ENCODE results near the gene OR4X2. TPM values are rescaled to one million over a fixed set of nuclear protein-coding genes. Genes with fewer than 3 reads are reported as not detected.
A peak's percentile ranks its signal among the peaks of the same experiment; 100 is the strongest.

The OR4X2 gene
- polyA plus RNA-seq, 2 of the 4 experiments (the other 2 are of a cell fraction): not detected

- TF ChIP-seq HOXB5 (CRISPR knock-in tag; IDR thresholded peaks at IDR 0.05) (no peak), CHD4 (IDR thresholded peaks at IDR 0.05; ENCODE audit: borderline replicate concordance) (no peak), MAFK (IDR thresholded peaks at IDR 0.05; ENCODE audit: partially characterized antibody) (peak; percentile 66), ELK1 (IDR thresholded peaks at IDR 0.05; ENCODE audit: low read depth, low read length) (no peak), HOXA7 (CRISPR knock-in tag; IDR thresholded peaks at IDR 0.05) (no peak)
- DNase-seq (ENCODE audit: low read depth in 1 of 2, low spot score in 1 of 2): no peak
- WGBS (ENCODE audit: missing lambda C conversion rate): 4% methylated on average over 3 of the region's 3 CpGs
- no peak for FAIRE-seq
- POLR2A ChIA-PET: no interaction called here
- no peak within 1 kb of the TSS for H3K27ac ChIP-seq
- no peak for ATAC-seq
- no peaks in the 10 kb centered on the region for H3K4me1 ChIP-seq
- H3K4me3 ChIP-seq: no peak within 1 kb of the TSS
- CTCF ChIA-PET: interaction anchor here (0.9 kb wide), 1 partner anchor 110 kb away, joined by 3 read pairs; no protein-coding TSS in a partner anchor
- H3K4me2 ChIP-seq: no peak within 1 kb of the TSS
- no peaks in the 10 kb centered on the region for H3K9me3 ChIP-seq
Observed at GRCh38 chr11:48263423-48263911, 18.6 kb downstream of the OR4X2 start, which contains the start of gene OR4X1. Gene OR4X1 (plus strand): TSS chr11:48263861. CDS start chr11:48263861, 0 bp downstream.

GRCh38 chr11:48270621-48271020 lies 25.7 kb downstream of the OR4X2 start:
- Histone ChIP-seq H3K27ac (no peak overlapping the region), H3K4me2 (no peak overlapping the region), H3K9me3 (no peaks in the 10 kb centered on the region), H3K4me3 (no peak overlapping the region), H3K4me1 (no peaks in the 10 kb centered on the region)
- CTCF ChIA-PET: no interaction called here
- ATAC-seq: no peak
- FAIRE-seq: no peak
- POLR2A ChIA-PET: no interaction called here
- no peak for DNase-seq (ENCODE audit: low read depth in 1 of 2, low spot score in 1 of 2)
- TF ChIP-seq SMC3 (IDR thresholded peaks at IDR 0.05) (no peak), CHD4 (IDR thresholded peaks at IDR 0.05; ENCODE audit: borderline replicate concordance) (no peak), EHMT2 (IDR thresholded peaks at IDR 0.05; ENCODE audit: low read depth) (no peak), MAFK (IDR thresholded peaks at IDR 0.05; ENCODE audit: partially characterized antibody) (no peak), TFCP2L1 (CRISPR knock-in tag; IDR thresholded peaks at IDR 0.05) (no peak), RFX5 (IDR thresholded peaks at IDR 0.05) (no peak), HOXA7 (CRISPR knock-in tag; IDR thresholded peaks at IDR 0.05) (no peak), USF2 (IDR thresholded peaks at IDR 0.05) (no peak), ATOH8 (CRISPR knock-in tag; IDR thresholded peaks at IDR 0.05; ENCODE audit: low read depth) (no peak), MAZ (IDR thresholded peaks at IDR 0.05; ENCODE audit: borderline replicate concordance, low read depth, low read length) (no peak), JUN (IDR thresholded peaks at IDR 0.05) (no peak), MYC (IDR thresholded peaks at IDR 0.05; ENCODE audit: borderline replicate concordance, low read length) (no peak)
- WGBS (ENCODE audit: missing lambda C conversion rate): 0% methylated on average over 3 of the region's 3 CpGs

GRCh38 chr11:48272606-48273005 lies 27.7 kb downstream of the OR4X2 start:
- no peak overlapping the region for H3K27ac ChIP-seq
- H3K4me1 ChIP-seq: no peaks in the 10 kb centered on the region
- no peaks in the 10 kb centered on the region for H3K9me3 ChIP-seq
- CTCF ChIA-PET: no interaction called here
- 5% methylated on average over 1 of the region's 1 CpG for WGBS (ENCODE audit: missing lambda C conversion rate)
- TF ChIP-seq POLR2AphosphoS2 (conservative IDR thresholded peaks at IDR 0.05; ENCODE audit: low read length): no peak
- DNase-seq (ENCODE audit: low read depth in 1 of 2, low spot score in 1 of 2): no peak
- no peak for ATAC-seq
- FAIRE-seq: no peak
- POLR2A ChIA-PET: no interaction called here
- no peak overlapping the region for H3K4me2 ChIP-seq
- no peak overlapping the region for H3K4me3 ChIP-seq

Other genes with a start within 250 kb of the OR4X2 start
- not detected in 2 replicates for gene OR4B1, start 28.3 kb upstream of the OR4X2 start, polyA plus RNA-seq (2011; rRNA removed)
- not detected in 3 replicates for gene OR4B1, start 28.3 kb upstream of the OR4X2 start, polyA plus RNA-seq (2017; fragmentation: RNase III; extraction: RNeasy Plus Mini Kit Qiagen cat#74134 plus additional on column Dnase treatment)
- gene OR4X1, start 18.8 kb downstream of the OR4X2 start, polyA plus RNA-seq (2011; rRNA removed): not detected in 2 replicates
- not detected in 3 replicates for gene OR4X1, start 18.8 kb downstream of the OR4X2 start, polyA plus RNA-seq (2017; fragmentation: RNase III; extraction: RNeasy Plus Mini Kit Qiagen cat#74134 plus additional on column Dnase treatment)
- gene OR4S1, start 61.1 kb downstream of the OR4X2 start, polyA plus RNA-seq (2011; rRNA removed): not detected in 2 replicates
- not detected in 3 replicates for gene OR4S1, start 61.1 kb downstream of the OR4X2 start, polyA plus RNA-seq (2017; fragmentation: RNase III; extraction: RNeasy Plus Mini Kit Qiagen cat#74134 plus additional on column Dnase treatment)
- gene OR4C3, start 79.8 kb downstream of the OR4X2 start, polyA plus RNA-seq (2011; rRNA removed): not detected in 2 replicates
- not detected in 3 replicates for gene OR4C3, start 79.8 kb downstream of the OR4X2 start, polyA plus RNA-seq (2017; fragmentation: RNase III; extraction: RNeasy Plus Mini Kit Qiagen cat#74134 plus additional on column Dnase treatment)
- not detected in 2 replicates for gene OR4C5, start 121.4 kb downstream of the OR4X2 start, polyA plus RNA-seq (2011; rRNA removed)
- not detected in 3 replicates for gene OR4C5, start 121.4 kb downstream of the OR4X2 start, polyA plus RNA-seq (2017; fragmentation: RNase III; extraction: RNeasy Plus Mini Kit Qiagen cat#74134 plus additional on column Dnase treatment)
- gene OR4A47, start 243.7 kb downstream of the OR4X2 start, polyA plus RNA-seq (2011; rRNA removed): not detected in 2 replicates
- gene OR4A47, start 243.7 kb downstream of the OR4X2 start, polyA plus RNA-seq (2017; fragmentation: RNase III; extraction: RNeasy Plus Mini Kit Qiagen cat#74134 plus additional on column Dnase treatment): not detected in 3 replicates

Measured in A549 (cell line).